H9 (cell line): ENCODE measurements around the gene DOCK2. TPM values are rescaled to one million over a fixed set of nuclear protein-coding genes. Genes with fewer than 3 reads are reported as not detected.

Source experiments
- DNase-seq: peaks from one replicate; pipeline ENCODE4 v3.0.0-alpha.2; 2017
- H2AFZ ChIP-seq: one replicate; pipeline ENCODE4 v1.6.1; 2013; ENCODE audit warnings: mild to moderate bottlenecking, low read length, control low read depth, moderate library complexity
- H2AK5ac ChIP-seq: 2 replicates; pipeline ENCODE4 v1.6.1; 2013; ENCODE audit warnings: low read length, control low read depth, mixed read lengths; ENCODE audit not compliant: insufficient read length
- H2BK120ac ChIP-seq: one replicate; pipeline ENCODE4 v1.6.1; 2013; ENCODE audit warnings: low read depth, mild to moderate bottlenecking, low read length, control low read depth, inconsistent platforms; ENCODE audit not compliant: poor library complexity, severe bottlenecking
- H2BK12ac ChIP-seq: 2 replicates; pipeline ENCODE4 v1.6.1; 2013; ENCODE audit warnings: low read length, control low read depth, mixed read lengths, low read depth; ENCODE audit not compliant: insufficient read length
- H2BK15ac ChIP-seq: 2 replicates; pipeline ENCODE4 v1.6.1; 2013; ENCODE audit warnings: low read depth, low read length, control low read depth
- H2BK20ac ChIP-seq: one replicate; pipeline ENCODE4 v1.6.1; 2013; ENCODE audit warnings: low read depth, mild to moderate bottlenecking, low read length, control low read depth, inconsistent platforms; ENCODE audit not compliant: poor library complexity, severe bottlenecking
- H2BK5ac ChIP-seq: 2 replicates; pipeline ENCODE4 v1.6.1; 2013; ENCODE audit warnings: low read length, control low read depth, mixed read lengths; ENCODE audit not compliant: insufficient read length
- H3K14ac ChIP-seq: 2 replicates; pipeline ENCODE4 v1.6.1; 2013; ENCODE audit warnings: low read length, control low read depth; ENCODE audit not compliant: insufficient read depth
- H3K18ac ChIP-seq: 2 replicates; pipeline ENCODE4 v1.6.1; 2013; ENCODE audit warnings: low read depth, mild to moderate bottlenecking, mixed read lengths, low read length, control low read depth; ENCODE audit not compliant: insufficient read length
- H3K23ac ChIP-seq: 2 replicates; pipeline ENCODE4 v1.6.1; 2013; ENCODE audit warnings: low read length, control low read depth, mixed read lengths, low read depth; ENCODE audit not compliant: insufficient read length
- H3K23me2 ChIP-seq: 2 replicates; pipeline ENCODE4 v1.6.1; 2013; ENCODE audit warnings: low read depth, mild to moderate bottlenecking, mixed read lengths, low read length, control low read depth; ENCODE audit not compliant: insufficient read length, poor library complexity, severe bottlenecking
- H3K27ac ChIP-seq: 2 replicates; pipeline ENCODE4 v1.5.1; 2013; ENCODE audit warnings: low read length, control low read depth, mixed read lengths, low read depth; ENCODE audit not compliant: insufficient read length
- H3K27me3 ChIP-seq: 2 replicates; pipeline ENCODE4 v1.6.1; 2013; ENCODE audit warnings: low read length, control low read depth, inconsistent platforms; ENCODE audit not compliant: insufficient read depth
- H3K4ac ChIP-seq: 2 replicates; pipeline ENCODE4 v1.6.1; 2013; ENCODE audit warnings: low read depth, mild to moderate bottlenecking, control low read depth, inconsistent platforms, low read length, moderate library complexity
- H3K4me1 ChIP-seq: 2 replicates; pipeline ENCODE4 v1.6.1; 2013; ENCODE audit warnings: low read length, control low read depth, inconsistent platforms; ENCODE audit not compliant: insufficient read depth
- H3K4me2 ChIP-seq: 2 replicates; pipeline ENCODE4 v1.6.1; 2013; ENCODE audit warnings: low read length, control low read depth, mixed read lengths; ENCODE audit not compliant: insufficient read length, insufficient read depth
- H3K56ac ChIP-seq: 2 replicates; pipeline ENCODE4 v1.6.1; 2013; ENCODE audit warnings: low read depth, mild to moderate bottlenecking, mixed read lengths, low read length, control low read depth; ENCODE audit not compliant: insufficient read length
- H3K79me1 ChIP-seq: 2 replicates; pipeline ENCODE4 v1.6.1; 2013; ENCODE audit warnings: low read depth, mild to moderate bottlenecking, moderate library complexity, low read length, control low read depth, inconsistent platforms; ENCODE audit not compliant: insufficient read depth, poor library complexity, severe bottlenecking
- H3K79me2 ChIP-seq: 2 replicates; pipeline ENCODE4 v1.6.1; 2013; ENCODE audit warnings: low read length, control low read depth, inconsistent platforms; ENCODE audit not compliant: insufficient read depth
- H3K9ac ChIP-seq: 2 replicates; pipeline ENCODE4 v1.6.1; 2013; ENCODE audit warnings: low read length, control low read depth, mixed read lengths; ENCODE audit not compliant: insufficient read length; ENCODE audit errors: extremely low read depth
- H3K9me3 ChIP-seq: one replicate; pipeline ENCODE4 v1.6.1; 2013; ENCODE audit warnings: low read depth, low read length, inconsistent platforms; ENCODE audit not compliant: control insufficient read depth
- H3T11ph ChIP-seq: one replicate; pipeline ENCODE4 v1.6.1; 2013; ENCODE audit warnings: mild to moderate bottlenecking, low read length, control low read depth, inconsistent platforms
- H4K20me1 ChIP-seq: one replicate; pipeline ENCODE4 v1.6.1; 2013; ENCODE audit not compliant: control insufficient read depth, insufficient read length, insufficient read depth
- H4K5ac ChIP-seq: 2 replicates; pipeline ENCODE4 v1.6.1; 2013; ENCODE audit warnings: low read depth, mild to moderate bottlenecking, mixed read lengths, low read length, control low read depth; ENCODE audit not compliant: insufficient read length
- H4K8ac ChIP-seq: replicated peaks from 2 replicates; pipeline ENCODE4 v1.6.1; 2013; ENCODE audit warnings: low read length, control low read depth, mixed read lengths, low read depth; ENCODE audit not compliant: insufficient read length
- H4K91ac ChIP-seq: 2 replicates; pipeline ENCODE4 v1.6.1; 2013; ENCODE audit warnings: low read depth, mild to moderate bottlenecking, moderate library complexity, mixed read lengths, low read length, control low read depth; ENCODE audit not compliant: insufficient read length
- H3K27ac Mint-ChIP-seq, 3 experiments: 2 replicates in 2 of 3; 3 replicates in 1 of 3; pipeline ENCODE4 v1.8.0; 2020 to 2021; ENCODE audit warnings: mixed read lengths in 3 of 3, mild to moderate bottlenecking in 1 of 3, moderate library complexity in 1 of 3
- H3K27me3 Mint-ChIP-seq: 2 replicates; pipeline ENCODE4 v1.8.0; 2021; ENCODE audit warnings: low read depth, mild to moderate bottlenecking, moderate library complexity, mixed read lengths
- H3K36me3 Mint-ChIP-seq, 3 experiments: 2 replicates in 2 of 3; 3 replicates in 1 of 3; pipeline ENCODE4 v1.8.0; 2020 to 2021; ENCODE audit warnings: low read depth in 3 of 3, mixed read lengths in 3 of 3; ENCODE audit not compliant: insufficient read depth in 1 of 3
- H3K4me1 Mint-ChIP-seq, 2 experiments: 2 replicates each; pipeline ENCODE4 v1.8.0; 2020; ENCODE audit warnings: mixed read lengths in 2 of 2
- H3K4me3 Mint-ChIP-seq, 2 experiments: 2 replicates in 1 of 2; 3 replicates in 1 of 2; pipeline ENCODE4 v1.8.0; 2020 to 2021; ENCODE audit warnings: mild to moderate bottlenecking in 2 of 2, mixed read lengths in 2 of 2, moderate library complexity in 1 of 2
- H3K9me3 Mint-ChIP-seq, 2 experiments: 2 replicates in 1 of 2; 3 replicates in 1 of 2; pipeline ENCODE4 v1.8.0; 2020; ENCODE audit warnings: mild to moderate bottlenecking in 2 of 2, mixed read lengths in 2 of 2, moderate library complexity in 1 of 2
- CTCF ChIP-seq: fragments of 200-600 bp; sonication (generic); conservative IDR thresholded peaks from 3 replicates; pipeline ENCODE4 v1.8.0; 2021; ENCODE audit warnings: antibody characterized with exemption, mild to moderate bottlenecking
- WGBS: extraction: QIAGEN DNeasy Blood & Tissue Kit; methylation state at CpG from one replicate; pipeline ENCODE4 v1.1.7; 2013; ENCODE audit warnings: missing lambda C conversion rate, low lambda C conversion rate, mixed read lengths; ENCODE audit not compliant: insufficient read length; ENCODE audit errors: extremely low coverage; 5-methylcytosine and 5-hydroxymethylcytosine counted together
- total RNA-seq: library from RNA; stranded (reverse); gene quantifications from 2 replicates; pipeline ENCODE4 v1.2.1, GENCODE V29; 2021

Gene DOCK2
- total RNA-seq, 1 experiment from 2014 or later, result 7.8 TPM

GRCh38 chr5:170071748-170072147 is 434.7 kb downstream of the DOCK2 start:
- H4K20me1 ChIP-seq, result no peaks in the 10 kb centered on the region
- H4K5ac ChIP-seq, result no peak overlapping the region
- no peak overlapping the region for H3K27ac Mint-ChIP-seq
- no peaks in the 10 kb centered on the region for H3K9me3 ChIP-seq
- H3K23ac ChIP-seq, result no peak overlapping the region
- no peak overlapping the region for H2BK20ac ChIP-seq
- DNase-seq, result no peak
- H2BK5ac ChIP-seq, result no peak overlapping the region
- TF ChIP-seq CTCF, result no peak
- no peak overlapping the region for H3K56ac ChIP-seq
- H3T11ph ChIP-seq, result no peak overlapping the region
- no peak overlapping the region for H3K9ac ChIP-seq
- no peak overlapping the region for H2AK5ac ChIP-seq
- no CpG with 5 or more reads among the region's 2 CpGs for WGBS
- no peak overlapping the region for H3K4ac ChIP-seq
- H3K27me3 ChIP-seq, result no peaks in the 10 kb centered on the region
- no peak overlapping the region for H2AFZ ChIP-seq
- H2BK12ac ChIP-seq, result no peak overlapping the region
- H3K4me1 ChIP-seq, result no peaks in the 10 kb centered on the region; the same call in 1 of the 2 replicates
- H3K27ac ChIP-seq, result no peak overlapping the region
- H3K23me2 ChIP-seq, result no peaks in the 10 kb centered on the region
- H4K8ac ChIP-seq, result no peak overlapping the region
- H3K9me3 Mint-ChIP-seq, result no peaks in the 10 kb centered on the region
- no peak overlapping the region for H3K4me2 ChIP-seq
- H3K4me1 Mint-ChIP-seq, result peaks cover 17 to 27% of the 10 kb centered on the region in 2 experiments
- H3K4me3 Mint-ChIP-seq, result no peak overlapping the region
- H3K36me3 Mint-ChIP-seq, result no peaks in the 10 kb centered on the region
- H3K18ac ChIP-seq, result no peak overlapping the region
- no peak overlapping the region for H2BK120ac ChIP-seq
- H3K14ac ChIP-seq, result no peak overlapping the region
- no peak overlapping the region for H4K91ac ChIP-seq
- peaks cover 2% of the 10 kb centered on the region for H3K27me3 Mint-ChIP-seq
- H3K79me2 ChIP-seq, result no peaks in the 10 kb centered on the region
- no peak overlapping the region for H2BK15ac ChIP-seq
- H3K79me1 ChIP-seq, result no peaks in the 10 kb centered on the region
